Suprapubic skin (tissue), 4 donors: ENCODE data around the gene LRRC53.

Source experiments
- EP300 ChIP-seq: sonication (generic); formaldehyde crosslinking; IDR thresholded peaks from one replicate; pipeline ENCODE4 v1.6.1; 2017; ENCODE audit warnings: antibody characterized with exemption
- POLR2AphosphoS5 ChIP-seq, 3 donors: sonication (generic); formaldehyde crosslinking; IDR thresholded peaks; one replicate each; pipeline ENCODE4 v1.6.1; 2017; ENCODE audit warnings: antibody characterized with exemption in 3 of 3
- TF ChIP-seq, protein P1 (sequence below), 2 donors: fragments of 200-600 bp in 1 of 2; fragments of 450-650 bp in 1 of 2; sonication (generic) in 1 of 2; IDR thresholded peaks; one replicate each; pipeline ENCODE4 v1.5.1; 2016 to 2019; ENCODE audit warnings: antibody characterized with exemption in 2 of 2, mild to moderate bottlenecking in 1 of 2, moderate library complexity in 1 of 2

DNA sequence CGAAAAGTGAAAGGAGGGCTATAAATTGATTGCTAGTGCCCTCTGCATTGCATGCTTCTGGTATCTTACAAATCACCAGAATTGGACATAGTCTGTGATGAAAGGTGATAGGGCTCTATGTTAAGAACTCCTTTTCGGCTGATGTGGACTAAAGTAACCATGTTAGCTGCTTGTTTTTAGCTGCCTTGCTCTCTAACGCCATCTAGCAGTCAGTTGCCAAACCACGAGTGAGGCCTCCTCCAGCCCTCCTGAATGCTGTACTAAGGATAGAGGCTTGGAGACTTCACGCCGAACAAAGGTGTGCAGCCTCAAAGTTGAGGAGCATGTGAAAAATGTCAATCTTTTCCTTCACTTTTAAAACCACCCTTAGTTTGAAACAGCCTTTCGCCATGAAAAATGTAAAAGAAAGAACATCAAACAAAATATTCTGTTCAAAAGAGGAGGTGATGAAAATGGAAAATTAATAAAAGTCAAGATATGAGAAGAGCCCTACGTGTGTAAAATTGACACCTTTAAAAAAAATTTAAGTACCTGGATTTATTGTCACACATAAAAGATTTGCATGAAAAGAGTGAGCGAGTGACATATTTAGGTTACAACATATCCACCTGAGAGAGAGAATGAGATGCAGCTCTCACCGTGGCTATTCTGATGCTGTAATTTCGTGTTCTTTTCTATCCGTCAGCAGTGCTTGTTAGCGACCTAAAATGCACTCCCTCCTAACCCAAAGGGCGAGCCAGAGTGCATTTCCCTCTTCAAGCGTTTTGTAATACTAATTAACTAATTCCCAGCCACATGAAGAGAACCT, 8.1 kb downstream of the LRRC53 start:
- TF ChIP-seq, protein P1, sequence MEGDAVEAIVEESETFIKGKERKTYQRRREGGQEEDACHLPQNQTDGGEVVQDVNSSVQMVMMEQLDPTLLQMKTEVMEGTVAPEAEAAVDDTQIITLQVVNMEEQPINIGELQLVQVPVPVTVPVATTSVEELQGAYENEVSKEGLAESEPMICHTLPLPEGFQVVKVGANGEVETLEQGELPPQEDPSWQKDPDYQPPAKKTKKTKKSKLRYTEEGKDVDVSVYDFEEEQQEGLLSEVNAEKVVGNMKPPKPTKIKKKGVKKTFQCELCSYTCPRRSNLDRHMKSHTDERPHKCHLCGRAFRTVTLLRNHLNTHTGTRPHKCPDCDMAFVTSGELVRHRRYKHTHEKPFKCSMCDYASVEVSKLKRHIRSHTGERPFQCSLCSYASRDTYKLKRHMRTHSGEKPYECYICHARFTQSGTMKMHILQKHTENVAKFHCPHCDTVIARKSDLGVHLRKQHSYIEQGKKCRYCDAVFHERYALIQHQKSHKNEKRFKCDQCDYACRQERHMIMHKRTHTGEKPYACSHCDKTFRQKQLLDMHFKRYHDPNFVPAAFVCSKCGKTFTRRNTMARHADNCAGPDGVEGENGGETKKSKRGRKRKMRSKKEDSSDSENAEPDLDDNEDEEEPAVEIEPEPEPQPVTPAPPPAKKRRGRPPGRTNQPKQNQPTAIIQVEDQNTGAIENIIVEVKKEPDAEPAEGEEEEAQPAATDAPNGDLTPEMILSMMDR (IDR thresholded peaks at IDR 0.05), result peak in 1 of 2 donors; percentile 49
- TF ChIP-seq POLR2AphosphoS5 (IDR thresholded peaks at IDR 0.05), result no peak
- TF ChIP-seq EP300, result no peak
